ENCODE results near the gene HCFC1R1.
A peak's percentile ranks its signal among the peaks of the same experiment; 100 is the strongest.

HCFC1R1 gene

GRCh38 chr16:3046641-3047386, 23.1 kb upstream of the HCFC1R1 start:
- no peak for TF ChIP-seq CTCF (conservative IDR thresholded peaks at IDR 0.05; ENCODE audit: low read depth, low read length)
- DNase-seq (ENCODE audit: low read depth): no peak
- H3K4me3 ChIP-seq (ENCODE audit: low read depth, low read length): no peak overlapping the region

GRCh38 chr16:3045758-3046640, 22.3 kb upstream of the HCFC1R1 start, which contains the start of gene MMP25:
Gene MMP25, plus strand, starts transcription at chr16:3046561. Its CDS starts 357 bp downstream, at chr16:3046918.
- H3K4me3 ChIP-seq (ENCODE audit: low read depth, low read length): peak within 1 kb of the TSS; percentile 47
- no peak for DNase-seq (ENCODE audit: low read depth)
- TF ChIP-seq CTCF (conservative IDR thresholded peaks at IDR 0.05; ENCODE audit: low read depth, low read length): no peak

- no peak for DNase-seq (ENCODE audit: low read depth)
- no peak for TF ChIP-seq CTCF (conservative IDR thresholded peaks at IDR 0.05; ENCODE audit: low read depth, low read length)
- H3K4me3 ChIP-seq (ENCODE audit: low read depth, low read length): no peak overlapping the region
Observed at GRCh38 chr16:3044708-3045107, 21.0 kb upstream of the HCFC1R1 start.

GRCh38 chr16:3042376-3042775, 18.6 kb upstream of the HCFC1R1 start:
- no peak for DNase-seq (ENCODE audit: low read depth)
- H3K4me3 ChIP-seq (ENCODE audit: low read depth, low read length): no peak overlapping the region
- no peak for TF ChIP-seq CTCF (conservative IDR thresholded peaks at IDR 0.05; ENCODE audit: low read depth, low read length)

- no peak for DNase-seq (ENCODE audit: low read depth)
- no peak for TF ChIP-seq CTCF (conservative IDR thresholded peaks at IDR 0.05; ENCODE audit: low read depth, low read length)
- H3K4me3 ChIP-seq (ENCODE audit: low read depth, low read length): no peak overlapping the region
Observed at GRCh38 chr16:3038896-3039295, 15.2 kb upstream of the HCFC1R1 start.

GRCh38 chr16:3038256-3038655, 14.5 kb upstream of the HCFC1R1 start:
- no peak for DNase-seq (ENCODE audit: low read depth)
- no peak overlapping the region for H3K4me3 ChIP-seq (ENCODE audit: low read depth, low read length)
- TF ChIP-seq CTCF (conservative IDR thresholded peaks at IDR 0.05; ENCODE audit: low read depth, low read length): no peak

Data from choroid plexus epithelial cell (primary cell).